Hepatocyte (in vitro differentiated cells): Measurements from ENCODE around the gene F2RL3. TPM values are rescaled to one million over a fixed set of nuclear protein-coding genes. Genes with fewer than 3 reads are reported as not detected.
"Not testable (repeated sequence)": the region's sequence is repeated elsewhere in the genome, so short reads cannot be mapped to it uniquely, and the experiment has no call there.

Experiments
- DNase-seq: peaks from one replicate; pipeline ENCODE4 v3.0.0-alpha.2; 2016; ENCODE audit warnings: low spot score
- H2AFZ ChIP-seq: fragments of 200-600 bp; sonication (generic); 2 replicates; pipeline ENCODE4 v1.6.0; 2016; ENCODE audit warnings: antibody characterized with exemption, mild to moderate bottlenecking
- H3K27ac ChIP-seq: fragments of 200-600 bp; sonication (generic); 2 replicates; pipeline ENCODE4 v1.5.1; 2016; ENCODE audit warnings: mild to moderate bottlenecking
- H3K27me3 ChIP-seq: fragments of 200-600 bp; sonication (generic); 2 replicates; pipeline ENCODE4 v1.6.1; 2016
- H3K36me3 ChIP-seq: fragments of 200-600 bp; sonication (generic); replicated peaks from 2 replicates; pipeline ENCODE4 v1.5.1; 2016; ENCODE audit warnings: low read depth; ENCODE audit not compliant: insufficient read depth
- H3K4me1 ChIP-seq: fragments of 200-600 bp; sonication (generic); 2 replicates; pipeline ENCODE4 v1.5.1; 2016; ENCODE audit warnings: mild to moderate bottlenecking, moderate library complexity; ENCODE audit not compliant: insufficient read depth
- H3K4me2 ChIP-seq: fragments of 200-600 bp; sonication (generic); 2 replicates; pipeline ENCODE4 v1.6.0; 2016
- H3K4me3 ChIP-seq: fragments of 200-600 bp; sonication (generic); 2 replicates; pipeline ENCODE4 v1.5.1; 2016; ENCODE audit warnings: mild to moderate bottlenecking
- H3K79me2 ChIP-seq: fragments of 200-600 bp; sonication (generic); 2 replicates; pipeline ENCODE4 v1.6.0; 2017; ENCODE audit warnings: mild to moderate bottlenecking
- H3K9me2 ChIP-seq: fragments of 200-600 bp; sonication (generic); replicated peaks from 2 replicates; pipeline ENCODE4 v1.6.0; 2017; ENCODE audit warnings: mild to moderate bottlenecking; ENCODE audit not compliant: insufficient read depth
- H3K9me3 ChIP-seq: fragments of 200-600 bp; sonication (generic); 2 replicates; pipeline ENCODE4 v1.5.1; 2016; ENCODE audit warnings: low read depth, mild to moderate bottlenecking
- H4K20me1 ChIP-seq: fragments of 200-600 bp; sonication (generic); 2 replicates; pipeline ENCODE4 v1.6.0; 2016; ENCODE audit warnings: mild to moderate bottlenecking; ENCODE audit not compliant: insufficient read depth, poor library complexity, severe bottlenecking
- EZH2 ChIP-seq: fragments of 200-600 bp; sonication (generic); IDR thresholded peaks from 2 replicates; pipeline ENCODE4 v1.6.1; 2016; ENCODE audit warnings: antibody characterized with exemption, mild to moderate bottlenecking, borderline replicate concordance
- EZH2phosphoT487 ChIP-seq: fragments of 200-600 bp; sonication (generic); IDR thresholded peaks from one replicate; pipeline ENCODE4 v1.6.1; 2018; ENCODE audit warnings: antibody characterized with exemption, mild to moderate bottlenecking, low read depth, moderate library complexity; ENCODE audit not compliant: unreplicated experiment, severe bottlenecking
- WGBS: methylation state at CpG from one replicate; pipeline ENCODE4 v1.1.6; 2016; ENCODE audit warnings: low lambda C conversion rate; ENCODE audit errors: missing lambda C conversion rate; 5-methylcytosine and 5-hydroxymethylcytosine counted together
- polyA plus RNA-seq: library from polyadenylated mRNA; unstranded; fragments of >200 nt; fragmentation: Nextera tagmentation; extraction: Ambion mirVana; gene quantifications from 2 replicates; pipeline ENCODE4 v1.2.1, GENCODE V29; 2016
- total RNA-seq: library from RNA; depleted of rRNA; stranded (reverse); fragments of >200 nt; gene quantifications from 2 replicates; pipeline ENCODE4 v1.2.3, GENCODE V29; 2014
- TF ChIP-seq, protein P1 (sequence below): fragments of 200-600 bp; sonication (generic); IDR thresholded peaks from 2 replicates; pipeline ENCODE4 v1.5.1; 2016; ENCODE audit warnings: antibody characterized with exemption, mild to moderate bottlenecking; ENCODE audit not compliant: poor library complexity

The F2RL3 gene
- total and polyA plus RNA-seq, 2 experiments from 2014 or later = 0.08 to 0.13 TPM

DNA sequence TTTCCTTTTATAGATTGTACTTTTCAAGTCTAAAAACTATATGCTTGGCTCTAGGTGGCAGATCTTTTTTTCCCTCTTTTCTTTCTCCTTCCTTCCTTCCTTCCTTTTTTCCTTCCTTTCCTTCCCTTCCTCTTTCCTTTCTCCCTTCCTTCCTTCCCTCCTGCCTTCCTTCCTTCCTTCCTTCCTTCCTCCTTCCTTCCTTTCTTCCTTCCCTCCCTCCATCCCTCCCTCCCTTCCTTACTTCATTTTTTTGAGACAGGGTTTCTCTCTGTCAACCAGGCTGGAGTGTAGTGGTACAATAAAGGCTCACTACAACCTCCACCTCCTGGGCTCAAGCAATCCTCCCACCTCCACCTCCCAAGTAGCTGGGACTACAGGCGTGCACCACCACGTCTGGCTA, 48.1 kb downstream of the F2RL3 start:
- 95% methylated on average over 2 of the region's 2 CpGs for WGBS
- no peak overlapping the region for H3K27ac ChIP-seq

GRCh38 chr19:16937796-16938195, 49.0 kb downstream of the F2RL3 start:
- 97% methylated on average over 12 of the region's 12 CpGs for WGBS
- not testable (repeated sequence) for H3K9me2 ChIP-seq, H3K9me3 ChIP-seq, H3K4me3 ChIP-seq, H3K4me1 ChIP-seq, H3K27me3 ChIP-seq, DNase-seq, H3K4me2 ChIP-seq, H2AFZ ChIP-seq, H3K79me2 ChIP-seq, H4K20me1 ChIP-seq, H3K36me3 ChIP-seq, H3K27ac ChIP-seq

More for the DNA sequence above, 48.1 kb downstream of the F2RL3 start:
- DNase-seq = no peak
- TF ChIP-seq, protein P1, sequence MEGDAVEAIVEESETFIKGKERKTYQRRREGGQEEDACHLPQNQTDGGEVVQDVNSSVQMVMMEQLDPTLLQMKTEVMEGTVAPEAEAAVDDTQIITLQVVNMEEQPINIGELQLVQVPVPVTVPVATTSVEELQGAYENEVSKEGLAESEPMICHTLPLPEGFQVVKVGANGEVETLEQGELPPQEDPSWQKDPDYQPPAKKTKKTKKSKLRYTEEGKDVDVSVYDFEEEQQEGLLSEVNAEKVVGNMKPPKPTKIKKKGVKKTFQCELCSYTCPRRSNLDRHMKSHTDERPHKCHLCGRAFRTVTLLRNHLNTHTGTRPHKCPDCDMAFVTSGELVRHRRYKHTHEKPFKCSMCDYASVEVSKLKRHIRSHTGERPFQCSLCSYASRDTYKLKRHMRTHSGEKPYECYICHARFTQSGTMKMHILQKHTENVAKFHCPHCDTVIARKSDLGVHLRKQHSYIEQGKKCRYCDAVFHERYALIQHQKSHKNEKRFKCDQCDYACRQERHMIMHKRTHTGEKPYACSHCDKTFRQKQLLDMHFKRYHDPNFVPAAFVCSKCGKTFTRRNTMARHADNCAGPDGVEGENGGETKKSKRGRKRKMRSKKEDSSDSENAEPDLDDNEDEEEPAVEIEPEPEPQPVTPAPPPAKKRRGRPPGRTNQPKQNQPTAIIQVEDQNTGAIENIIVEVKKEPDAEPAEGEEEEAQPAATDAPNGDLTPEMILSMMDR = no peak
- TF ChIP-seq EZH2phosphoT487 (no peak), EZH2 (no peak)
- H3K4me1 ChIP-seq = no peaks in the 10 kb centered on the region
- H3K9me2 ChIP-seq = no peaks in the 10 kb centered on the region
- no peaks in the 10 kb centered on the region for H3K79me2 ChIP-seq
- no peaks in the 10 kb centered on the region for H3K36me3 ChIP-seq
- H2AFZ ChIP-seq = no peak overlapping the region
- peaks cover 3% of the 10 kb centered on the region for H3K9me3 ChIP-seq
- H3K27me3 ChIP-seq = no peaks in the 10 kb centered on the region
- H3K4me3 ChIP-seq = no peak overlapping the region
- no peak overlapping the region for H3K4me2 ChIP-seq
- H4K20me1 ChIP-seq = no peaks in the 10 kb centered on the region

DNA sequence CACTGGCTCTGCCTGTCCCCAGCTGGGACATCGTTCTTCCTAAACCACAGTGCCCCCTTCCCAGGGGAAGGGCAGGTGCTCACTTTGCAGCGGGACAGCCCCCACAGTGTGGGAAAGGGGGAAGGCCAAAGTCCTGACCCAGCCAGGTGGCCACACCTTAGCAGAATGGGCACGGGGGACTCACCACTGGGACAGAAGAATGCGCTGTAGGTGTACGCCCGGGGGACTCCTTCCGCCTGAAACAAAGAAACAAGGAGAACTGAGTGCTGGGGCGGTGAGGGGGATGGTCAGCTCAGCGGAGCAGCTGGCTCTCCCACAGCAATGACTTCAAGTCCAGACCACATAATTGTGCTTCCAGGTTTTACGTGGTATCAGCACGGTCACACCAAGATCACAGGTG, 49.4 kb downstream of the F2RL3 start:
- no peaks in the 10 kb centered on the region for H3K4me1 ChIP-seq
- 89% methylated on average over 11 of the region's 11 CpGs for WGBS
- H3K4me2 ChIP-seq = no peak overlapping the region
- no peaks in the 10 kb centered on the region for H3K9me2 ChIP-seq
- peaks cover 3% of the 10 kb centered on the region for H3K9me3 ChIP-seq
- DNase-seq = no peak
- no peak overlapping the region for H2AFZ ChIP-seq
- H3K4me3 ChIP-seq = no peak overlapping the region
- H3K36me3 ChIP-seq = no peaks in the 10 kb centered on the region
- TF ChIP-seq EZH2 = no peak
- no peak for TF ChIP-seq EZH2phosphoT487
- TF ChIP-seq, protein P1 = no peak
- no peaks in the 10 kb centered on the region for H3K27me3 ChIP-seq
- no peaks in the 10 kb centered on the region for H4K20me1 ChIP-seq
- H3K27ac ChIP-seq = no peak overlapping the region
- no peaks in the 10 kb centered on the region for H3K79me2 ChIP-seq

- not testable (repeated sequence) for H3K4me1 ChIP-seq, H2AFZ ChIP-seq, H3K27ac ChIP-seq, H4K20me1 ChIP-seq, H3K4me3 ChIP-seq, H3K9me2 ChIP-seq, H3K36me3 ChIP-seq, DNase-seq, H3K27me3 ChIP-seq, H3K4me2 ChIP-seq, H3K9me3 ChIP-seq, H3K79me2 ChIP-seq
- 98% methylated on average over 7 of the region's 7 CpGs for WGBS
These were observed 51.3 kb downstream of the F2RL3 start for GRCh38 chr19:16940063-16940462.

DNA sequence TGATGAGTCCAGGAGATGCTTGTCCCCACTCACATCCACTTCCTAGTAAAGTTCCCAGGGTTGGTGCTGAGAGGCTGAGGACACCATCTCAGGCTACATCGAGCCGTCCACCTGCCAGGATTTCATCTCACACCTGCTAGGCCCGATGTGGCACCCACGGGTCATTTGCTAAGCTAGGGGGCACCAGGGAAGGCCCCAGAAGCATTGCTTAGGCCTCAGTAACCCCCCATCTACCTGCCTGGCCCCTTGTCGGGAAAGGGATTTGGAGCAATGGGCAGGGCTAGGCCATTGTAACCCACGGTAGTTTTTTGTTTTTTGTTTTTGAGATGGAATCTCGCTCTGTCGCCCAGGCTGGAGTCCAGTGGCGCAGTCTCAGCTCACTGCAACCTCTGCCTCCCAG, 51.8 kb downstream of the F2RL3 start:
- Histone ChIP-seq H3K79me2 (no peaks in the 10 kb centered on the region), H3K27ac (no peak overlapping the region), H3K4me1 (no peaks in the 10 kb centered on the region), H3K4me3 (no peak overlapping the region), H3K36me3 (no peaks in the 10 kb centered on the region), H3K9me2 (no peaks in the 10 kb centered on the region), H3K27me3 (no peaks in the 10 kb centered on the region), H2AFZ (no peak overlapping the region), H3K9me3 (no peaks in the 10 kb centered on the region), H3K4me2 (no peak overlapping the region), H4K20me1 (no peaks in the 10 kb centered on the region)
- no peak for DNase-seq
- WGBS = 84% methylated on average over 9 of the region's 9 CpGs
- TF ChIP-seq EZH2phosphoT487 = no peak
- TF ChIP-seq EZH2 = no peak
- TF ChIP-seq, protein P1 = no peak
